ENCODE data around the gene KCNA2. TPM values are rescaled to one million over a fixed set of nuclear protein-coding genes. Genes with fewer than 3 reads are reported as not detected.

The KCNA2 gene
- total RNA-seq, 1 donor from 2014 or later: 0.64 TPM

GRCh38 chr1:110637475-110637874, 31.3 kb upstream of the KCNA2 start:
- ATAC-seq (no peak), DNase-seq (no peak)
- intact Hi-C loops (cut with DNase I): no loop called here
- Histone ChIP-seq H3K4me3 (no peak overlapping the region), H3K9me3 (no peaks in the 10 kb centered on the region), H3K36me3 (no peaks in the 10 kb centered on the region), H3K27me3 (no peaks in the 10 kb centered on the region), H3K27ac (no peak overlapping the region), H3K4me1 (peaks cover 23% of the 10 kb centered on the region)
- no peak for TF ChIP-seq CTCF (IDR thresholded peaks at IDR 0.05)

- Histone ChIP-seq H3K36me3 (no peaks in the 10 kb centered on the region), H3K27ac (no peak overlapping the region), H3K4me1 (peaks cover 23% of the 10 kb centered on the region), H3K4me3 (no peak overlapping the region), H3K27me3 (no peaks in the 10 kb centered on the region), H3K9me3 (no peaks in the 10 kb centered on the region)
- TF ChIP-seq CTCF (IDR thresholded peaks at IDR 0.05): no peak
- ATAC-seq (no peak), DNase-seq (no peak)
- intact Hi-C loops (cut with DNase I): no loop called here
These were observed 30.2 kb upstream of the KCNA2 start for GRCh38 chr1:110636149-110636935.

GRCh38 chr1:110635434-110635833, 29.3 kb upstream of the KCNA2 start:
- no peak for TF ChIP-seq CTCF (IDR thresholded peaks at IDR 0.05)
- no peak for DNase-seq
- ATAC-seq: no peak
- Histone ChIP-seq H3K27ac (no peak overlapping the region), H3K9me3 (no peaks in the 10 kb centered on the region), H3K4me3 (no peak overlapping the region), H3K27me3 (no peaks in the 10 kb centered on the region), H3K4me1 (peaks cover 23% of the 10 kb centered on the region), H3K36me3 (no peaks in the 10 kb centered on the region)
- intact Hi-C loops (cut with DNase I): no loop called here

- peak; percentile 81 for DNase-seq
- peak; percentile 67 for ATAC-seq
These were observed 28.5 kb upstream of the KCNA2 start for GRCh38 chr1:110634455-110635311.

GRCh38 chr1:110634086-110634454, 27.9 kb upstream of the KCNA2 start:
- no peak for ATAC-seq
- no peaks in the 10 kb centered on the region for H3K36me3 ChIP-seq
- peaks cover 18% of the 10 kb centered on the region for H3K4me1 ChIP-seq
- no peaks in the 10 kb centered on the region for H3K27me3 ChIP-seq
- no peak for DNase-seq
- intact Hi-C loops (cut with DNase I): loop anchor here (5.0 kb wide), 1 partner anchor 138 kb away; no protein-coding TSS in a partner anchor
- H3K4me3 ChIP-seq: no peak overlapping the region
- H3K9me3 ChIP-seq: no peaks in the 10 kb centered on the region
- no peak for TF ChIP-seq CTCF (IDR thresholded peaks at IDR 0.05)
- H3K27ac ChIP-seq: no peak overlapping the region

More at GRCh38 chr1:110634455-110635311, 28.5 kb upstream of the KCNA2 start:
- no peak for TF ChIP-seq CTCF (IDR thresholded peaks at IDR 0.05)
- Histone ChIP-seq H3K36me3 (no peaks in the 10 kb centered on the region), H3K4me3 (no peak overlapping the region), H3K27me3 (no peaks in the 10 kb centered on the region), H3K9me3 (no peaks in the 10 kb centered on the region), H3K4me1 (peaks cover 18% of the 10 kb centered on the region), H3K27ac (no peak overlapping the region)
- intact Hi-C loops (cut with DNase I): loop anchor here (5.0 kb wide), 1 partner anchor 138 kb away; no protein-coding TSS in a partner anchor
